Aorta (tissue), 5 donors: ENCODE data around the gene BORA. TPM values are rescaled to one million over a fixed set of nuclear protein-coding genes. Genes with fewer than 3 reads are reported as not detected.
"Not testable (repeated sequence)": the region's sequence is repeated elsewhere in the genome, so short reads cannot be mapped to it uniquely, and the experiment has no call there.

Source experiments
- ATAC-seq: fragments of 200-7000 bp; cut with Tn5 transposase; one replicate; pipeline ENCODE4 v1.9.1; 2022; ENCODE audit warnings: moderate library complexity; ENCODE audit not compliant: low FRiP score
- DNase-seq, 2 donors: peaks; one replicate each; pipeline ENCODE4 v3.0.0-alpha.2; 2020
- H3K27ac ChIP-seq, 2 donors: one replicate each; pipeline ENCODE4 v1.5.1; 2013; ENCODE audit warnings: low read length in 2 of 2, mild to moderate bottlenecking in 2 of 2, moderate library complexity in 2 of 2, control low read depth in 1 of 2, inconsistent platforms in 1 of 2, low read depth in 1 of 2
- H3K27me3 ChIP-seq, 2 donors: one replicate each; pipeline ENCODE4 v1.6.1; 2013; ENCODE audit warnings: control low read depth in 1 of 2, low read length in 1 of 2, mild to moderate bottlenecking in 1 of 2, moderate library complexity in 1 of 2; ENCODE audit not compliant: insufficient read depth in 2 of 2, control insufficient read depth in 1 of 2
- H3K36me3 ChIP-seq, 2 donors: one replicate each; pipeline ENCODE4 v1.6.1; 2013; ENCODE audit warnings: control low read depth in 1 of 2, low read length in 1 of 2, mild to moderate bottlenecking in 1 of 2; ENCODE audit not compliant: insufficient read depth in 2 of 2, control insufficient read depth in 1 of 2
- H3K4me1 ChIP-seq, 2 donors: one replicate each; pipeline ENCODE4 v1.6.1; 2013; ENCODE audit warnings: low read length in 2 of 2, control low read depth in 1 of 2, mild to moderate bottlenecking in 1 of 2, moderate library complexity in 1 of 2; ENCODE audit not compliant: insufficient read depth in 2 of 2, control insufficient read depth in 1 of 2
- H3K4me3 ChIP-seq, 2 donors: one replicate each; pipeline ENCODE4 v1.5.1; 2013; ENCODE audit warnings: low read length in 2 of 2, control low read depth in 1 of 2, mild to moderate bottlenecking in 1 of 2
- H3K9me3 ChIP-seq: one replicate; pipeline ENCODE4 v1.6.1; 2013; ENCODE audit warnings: mild to moderate bottlenecking, low read length; ENCODE audit not compliant: control insufficient read depth
- WGBS, 2 donors: extraction: QIAGEN DNeasy Blood & Tissue Kit; methylation state at CpG; one replicate each; pipeline ENCODE4 v1.1.7; 2013; 5-methylcytosine and 5-hydroxymethylcytosine counted together
- intact Hi-C, 2 donors: fragments of 100-400 bp; cut with DNase I; formaldehyde crosslinking; loops; one replicate each; pipeline versions ENCODE4 v1.14.2 to v1.15.0; 2022
- polyA plus RNA-seq, 2 donors: library from polyadenylated mRNA; stranded (reverse); fragments of 200-250 nt; gene quantifications; one replicate each; pipeline ENCODE4 v1.2.3, GENCODE V29; 2013
- total RNA-seq, 2 donors: library from RNA; stranded (reverse); fragmentation: NEBNext Ultra II Directional; extraction: Animal tissue kit (Norgen Biotek cat#: 25700); gene quantifications; one replicate each; pipeline ENCODE4 v1.2.1, GENCODE V29; 2021
- donor health status: healthy with polysubstance abuse.
- donor health status: Bipolar disorder and iron deficiency.
- donor health status: DM: no; HTN: no; CAD: no.
- donor health status: DM: no; HTN: no; CAD: no.
- donor health status: DM: yes; HTN: yes; CAD: no.

BORA gene
- total and polyA plus RNA-seq, 4 donors = 1.5 to 6.9 (median 2.1) TPM

- Histone ChIP-seq H3K27ac (no peak overlapping the region), H3K4me1 (peaks cover 1 to 6% of the 10 kb centered on the region in 2 donors), H3K9me3 (no peaks in the 10 kb centered on the region), H3K4me3 (peak overlapping the region; percentile 73 to 96), H3K27me3 (no peaks in the 10 kb centered on the region), H3K36me3 (peaks cover 0 to 9% of the 10 kb centered on the region in 2 donors)
- 0 to 1% methylated on average over 7 of the region's 7 CpGs for WGBS, 2 donors
- no peak for DNase-seq
- intact Hi-C loops = loop anchor here in 1 of 2 donors (5.0 kb wide), 1 partner anchor 55 kb away; the partner anchor contains the start of genes BORA and MZT1
- ATAC-seq = no peak
These were observed 55.0 kb downstream of the BORA start for GRCh38 chr13:72782717-72783116.

- not testable (repeated sequence) for H3K4me3 ChIP-seq, H3K27ac ChIP-seq, H3K4me1 ChIP-seq, ATAC-seq, H3K36me3 ChIP-seq, H3K27me3 ChIP-seq, H3K9me3 ChIP-seq, DNase-seq
- WGBS, 2 donors = 88 to 89% methylated on average over 4 of the region's 4 CpGs
- intact Hi-C loops = loop anchor here in 1 of 2 donors (5.0 kb wide), 1 partner anchor 57 kb away; the partner anchor contains the start of genes BORA and MZT1
These were observed 57.0 kb downstream of the BORA start for GRCh38 chr13:72784679-72785078.

- Histone ChIP-seq H3K4me3 (no peak overlapping the region), H3K27me3 (no peaks in the 10 kb centered on the region), H3K27ac (no peak overlapping the region), H3K9me3 (no peaks in the 10 kb centered on the region), H3K4me1 (peaks cover 0 to 3% of the 10 kb centered on the region in 2 donors), H3K36me3 (peaks cover 0 to 10% of the 10 kb centered on the region in 2 donors)
- DNase-seq (no peak), ATAC-seq (no peak)
- WGBS, 2 donors = 59 to 63% methylated on average over 1 of the region's 1 CpG
- intact Hi-C loops = no loop called here
These were observed 61.1 kb downstream of the BORA start for GRCh38 chr13:72788831-72789230.

- 97% methylated on average over 2 of the region's 2 CpGs for whole genome bisulfite sequencing, 2 donors
- DNase-seq (no peak), ATAC-seq (no peak)
- Histone ChIP-seq H3K27ac (no peak overlapping the region), H3K4me3 (no peak overlapping the region), H3K27me3 (no peaks in the 10 kb centered on the region), H3K4me1 (no peaks in the 10 kb centered on the region), H3K36me3 (peaks cover 0 to 2% of the 10 kb centered on the region in 2 donors), H3K9me3 (no peaks in the 10 kb centered on the region)
- intact Hi-C loops = no loop called here
These were observed 64.9 kb downstream of the BORA start for GRCh38 chr13:72792640-72793039.

GRCh38 chr13:72798817-72799216, 71.1 kb downstream of the BORA start:
- WGBS, 2 donors = 63 to 71% methylated on average over 3 of the region's 3 CpGs
- Histone ChIP-seq H3K4me1 (no peaks in the 10 kb centered on the region), H3K27me3 (no peaks in the 10 kb centered on the region), H3K36me3 (peaks cover 2 to 6% of the 10 kb centered on the region in 2 donors), H3K9me3 (no peaks in the 10 kb centered on the region), H3K4me3 (no peak overlapping the region), H3K27ac (no peak overlapping the region)
- intact Hi-C loops = no loop called here
- ATAC-seq (no peak), DNase-seq (no peak)

- DNase-seq = no peak
These were observed 76.6 kb downstream of the BORA start for GRCh38 chr13:72804301-72804700.

More at GRCh38 chr13:72804301-72804700, 76.6 kb downstream of the BORA start:
- peaks cover 2 to 4% of the 10 kb centered on the region in 2 donors for H3K36me3 ChIP-seq
- intact Hi-C loops = no loop called here
- H3K9me3 ChIP-seq = no peaks in the 10 kb centered on the region
- WGBS, 2 donors = 78 to 97% methylated on average over 1 of the region's 1 CpG
- H3K27ac ChIP-seq = no peak overlapping the region
- no peaks in the 10 kb centered on the region for H3K27me3 ChIP-seq
- H3K4me1 ChIP-seq = no peaks in the 10 kb centered on the region
- no peak for ATAC-seq
- no peak overlapping the region for H3K4me3 ChIP-seq

Other genes with a start within 250 kb of the BORA start
- 1 to 10 TPM; 7.4 to 9.4 TPM for gene MZT1, start 294 bp upstream of the BORA start, total RNA-seq
- 10 to 100 TPM; 10.3 to 15.5 TPM for gene MZT1, start 294 bp upstream of the BORA start, polyA plus RNA-seq
- gene DIS3, start 54.0 kb downstream of the BORA start, total RNA-seq = 10 to 100 TPM; 26.0 to 27.8 TPM
- gene DIS3, start 54.0 kb downstream of the BORA start, polyA plus RNA-seq = 10 to 100 TPM in 1 of 2 donors, 1 to 10 TPM in 1; 6.5 to 13.6 TPM
- gene PIBF1, start 54.2 kb downstream of the BORA start, total RNA-seq = 10 to 100 TPM; 25.1 to 29.4 TPM
- 10 to 100 TPM in 1 of 2 donors, 1 to 10 TPM in 1; 1.5 to 10.9 TPM for gene PIBF1, start 54.2 kb downstream of the BORA start, polyA plus RNA-seq